ENCODE results near the gene DNM3. TPM values are rescaled to one million over a fixed set of nuclear protein-coding genes. Genes with fewer than 3 reads are reported as not detected.

DNM3 gene
- total and polyA plus RNA-seq, 2 of the 8 experiments (the other 6 are each of a cell fraction or from before 2014, with no cell fraction given): 2.0 to 8.5 TPM

GRCh38 chr1:172137703-172138454 lies 296.6 kb downstream of the DNM3 start (continued):
- TF ChIP-seq, protein P1, sequence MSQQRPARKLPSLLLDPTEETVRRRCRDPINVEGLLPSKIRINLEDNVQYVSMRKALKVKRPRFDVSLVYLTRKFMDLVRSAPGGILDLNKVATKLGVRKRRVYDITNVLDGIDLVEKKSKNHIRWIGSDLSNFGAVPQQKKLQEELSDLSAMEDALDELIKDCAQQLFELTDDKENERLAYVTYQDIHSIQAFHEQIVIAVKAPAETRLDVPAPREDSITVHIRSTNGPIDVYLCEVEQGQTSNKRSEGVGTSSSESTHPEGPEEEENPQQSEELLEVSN (IDR thresholded peaks at IDR 0.05): no peak
- no peak for TF ChIP-seq CEBPB (IDR thresholded peaks at IDR 0.05; ENCODE audit: low read depth, low read length)
- no peak for TF ChIP-seq HDAC2 (IDR thresholded peaks at IDR 0.05; ENCODE audit: borderline replicate concordance in 1 of 2, low read depth in 2 of 2, low read length in 2 of 2)
- TF ChIP-seq SIRT6 (IDR thresholded peaks at IDR 0.05; ENCODE audit: low read length): no peak
- TF ChIP-seq KDM1A (IDR thresholded peaks at IDR 0.05; ENCODE audit: borderline replicate concordance, low read length): no peak
- no peak for TF ChIP-seq SP1 (IDR thresholded peaks at IDR 0.05; ENCODE audit: low read depth, low read length)
- no peak for TF ChIP-seq GTF2F1 (IDR thresholded peaks at IDR 0.05; ENCODE audit: borderline replicate concordance, low read depth, low read length)
- no peak for TF ChIP-seq NRF1 (IDR thresholded peaks at IDR 0.05; ENCODE audit: low read depth, low read length)

Data from H1 (cell line).